GM12878 (cell line): Measurements from ENCODE around the gene SNX10. TPM values are rescaled to one million over a fixed set of nuclear protein-coding genes. Genes with fewer than 3 reads are reported as not detected.

Experiments
- ATAC-seq: fragments of 200-7000 bp; cut with Tn5 transposase; 3 replicates; pipeline ENCODE4 v1.9.1; 2020; ENCODE audit warnings: mild to moderate bottlenecking, moderate library complexity
- BruUV-seq: library from RNA; stranded (reverse); fragments of 400-500 nt; replicated peaks from 2 replicates; lab custom pipeline; 2021; lab: Mats Ljungman, UMichigan
- CTCF ChIA-PET: fragments of 300-600 bp; sonication (Branson Sonifier 250); formaldehyde crosslinking; extraction: SDS; loops from one replicate; lab custom pipeline; 2021; ENCODE audit warnings: inconsistent platforms; lab: Yijun Ruan, JAX
- POLR2A ChIA-PET: fragments of 350-600 bp; formaldehyde crosslinking; extraction: SDS; loops from one replicate; lab custom pipeline; 2021; ENCODE audit warnings: inconsistent platforms; lab: Charles Lee
- RAD21 ChIA-PET: fragments of 300-600 bp; sonication (Branson Sonifier 250); formaldehyde crosslinking; loops from one replicate; lab custom pipeline; 2023; ENCODE audit warnings: antibody characterized with exemption; ENCODE audit not compliant: unreplicated experiment; lab: Charles Lee
- SMC1A ChIA-PET: fragments of 300-600 bp; sonication (Branson Sonifier 250); formaldehyde crosslinking; loops from one replicate; lab custom pipeline; 2023; ENCODE audit not compliant: unreplicated experiment, uncharacterized antibody; lab: Charles Lee
- DNase-seq: peaks from one replicate; pipeline ENCODE4 v3.0.0-alpha.2; 2011; ENCODE audit warnings: low read depth, low spot score
- FAIRE-seq: peaks from 3 replicates; lab custom pipeline; 2011; peaks lifted over from hg19 to GRCh38; lab: Jason Lieb, UNC
- H2AFZ ChIP-seq: 2 replicates; pipeline ENCODE4 v1.6.0; 2011; ENCODE audit warnings: low read depth, low read length, control low read depth; ENCODE audit not compliant: control insufficient read depth
- H3K27ac ChIP-seq: 2 replicates; pipeline ENCODE4 v1.5.1; 2011; ENCODE audit warnings: control low read depth; ENCODE audit not compliant: control insufficient read depth, insufficient read depth
- H3K27me3 ChIP-seq, 2 experiments: replicated peaks in 1 of 2; 2 replicates each; pipeline versions ENCODE4 v1.6.0 to v1.6.1; 2011; ENCODE audit warnings: low read length in 1 of 2; ENCODE audit not compliant: control insufficient read depth in 2 of 2, insufficient read depth in 2 of 2
- H3K36me3 ChIP-seq, 2 experiments: 2 replicates each; pipeline ENCODE4 v1.5.1; 2011; ENCODE audit warnings: low read length in 1 of 2; ENCODE audit not compliant: control insufficient read depth in 2 of 2, insufficient read depth in 2 of 2
- H3K4me1 ChIP-seq: 2 replicates; pipeline ENCODE4 v1.6.1; 2011; ENCODE audit warnings: mild to moderate bottlenecking, low read length, moderate library complexity, mixed read lengths; ENCODE audit not compliant: control insufficient read depth, insufficient read depth
- H3K4me2 ChIP-seq: 2 replicates; pipeline ENCODE4 v1.6.0; 2011; ENCODE audit warnings: control low read depth; ENCODE audit not compliant: control insufficient read depth, insufficient read depth
- H3K4me3 ChIP-seq: fragments of 200-600 bp; sonication (generic); 2 replicates; pipeline ENCODE4 v1.5.1; 2016
- H3K79me2 ChIP-seq: 2 replicates; pipeline ENCODE4 v1.6.0; 2011; ENCODE audit warnings: low read length; ENCODE audit not compliant: control insufficient read depth, insufficient read depth
- H3K9ac ChIP-seq: 2 replicates; pipeline ENCODE4 v1.8.0; 2011; ENCODE audit warnings: low read length, control low read depth, mixed read lengths; ENCODE audit not compliant: control insufficient read depth, insufficient read depth
- H3K9me3 ChIP-seq: replicated peaks from 3 replicates; pipeline ENCODE4 v1.5.1; 2011; ENCODE audit warnings: mild to moderate bottlenecking, low read length; ENCODE audit not compliant: control insufficient read depth, insufficient read depth
- H4K20me1 ChIP-seq: 2 replicates; pipeline ENCODE4 v1.6.0; 2011; ENCODE audit not compliant: control insufficient read depth, insufficient read depth
- FOXM1 ChIP-seq: IDR thresholded peaks from 2 replicates; pipeline ENCODE4 v1.6.1; 2012; ENCODE audit warnings: low read depth, mild to moderate bottlenecking, inconsistent platforms, low read length, moderate library complexity
- JUNB ChIP-seq: IDR thresholded peaks from 2 replicates; pipeline ENCODE4 v1.6.1; 2016; ENCODE audit warnings: antibody characterized with exemption, mild to moderate bottlenecking
- MYB ChIP-seq: fragments of 150-350 bp; IDR thresholded peaks from 2 replicates; pipeline ENCODE4 v1.6.1; 2014; ENCODE audit warnings: mild to moderate bottlenecking, low read depth, low read length, borderline replicate concordance
- POLR2AphosphoS5 ChIP-seq: IDR thresholded peaks from 2 replicates; pipeline ENCODE4 v1.6.1; 2011; ENCODE audit warnings: mild to moderate bottlenecking, low read length, inconsistent platforms
- ZNF622 ChIP-seq: fragments of 450-650 bp; IDR thresholded peaks from 2 replicates; pipeline ENCODE4 v1.6.1; 2017; ENCODE audit warnings: mild to moderate bottlenecking, inconsistent platforms
- WGBS: methylation state at CpG from one replicate; pipeline ENCODE4 v1.1.6; 2016; ENCODE audit warnings: low lambda C conversion rate; ENCODE audit not compliant: insufficient replicate concordance, insufficient coverage; ENCODE audit errors: missing lambda C conversion rate; 5-methylcytosine and 5-hydroxymethylcytosine counted together
- in situ Hi-C: fragments of 300-500 bp; cut with MboI; formaldehyde crosslinking; loops from 9 replicates; pipeline ENCODE4 v1.14.3; 2018; ENCODE audit warnings: mixed read lengths
- intact Hi-C: fragments of 100-400 bp; cut with micrococcal nuclease; formaldehyde crosslinking; loops from one replicate; pipeline ENCODE4 v1.14.2; 2022; ENCODE audit not compliant: unreplicated experiment
- polyA plus RNA-seq, 11 experiments: library from polyadenylated mRNA; depleted of rRNA in 4 of 11; unstranded in 6 of 11; stranded (reverse) in 5 of 11; fragments of >200 nt; fragmentation: Nextera tagmentation in 4 of 11; fragmentation: Illumina TruSeq in 1 of 11; extraction: Ambion mirVana in 4 of 11; extraction: Trizol in 1 of 11; gene quantifications; 1 replicate in 1 of 11; 2 replicates in 10 of 11; pipeline versions ENCODE4 v1.2.1 to v1.2.3, GENCODE V29; 2011 to 2016; ENCODE audit warnings: inconsistent platforms in 2 of 11, missing spikeins in 2 of 11, low read depth in 1 of 11
- total RNA-seq, 4 experiments: library from RNA; depleted of rRNA in 3 of 4; stranded (reverse); fragments of >200 nt in 3 of 4; fragmentation: Illumina TruSeq in 1 of 4; extraction: Trizol in 1 of 4; gene quantifications; 2 replicates each; pipeline versions ENCODE4 v1.2.1 to v1.2.3, GENCODE V29; 2013 to 2021
- TF ChIP-seq, protein P1 (sequence below): fragments of 150-350 bp; IDR thresholded peaks from 2 replicates; pipeline ENCODE4 v1.6.1; 2014; ENCODE audit warnings: mild to moderate bottlenecking, low read depth, low read length
- TF ChIP-seq, protein P2 (sequence below): IDR thresholded peaks from 2 replicates; pipeline ENCODE4 v1.6.1; 2012; ENCODE audit warnings: low read length, inconsistent platforms

SNX10 gene
- total and polyA plus RNA-seq, 10 of the 15 experiments (the other 5 are each of a cell fraction or from before 2014, with no cell fraction given), result 22.0 to 56.2 (median 30.1) TPM

DNA sequence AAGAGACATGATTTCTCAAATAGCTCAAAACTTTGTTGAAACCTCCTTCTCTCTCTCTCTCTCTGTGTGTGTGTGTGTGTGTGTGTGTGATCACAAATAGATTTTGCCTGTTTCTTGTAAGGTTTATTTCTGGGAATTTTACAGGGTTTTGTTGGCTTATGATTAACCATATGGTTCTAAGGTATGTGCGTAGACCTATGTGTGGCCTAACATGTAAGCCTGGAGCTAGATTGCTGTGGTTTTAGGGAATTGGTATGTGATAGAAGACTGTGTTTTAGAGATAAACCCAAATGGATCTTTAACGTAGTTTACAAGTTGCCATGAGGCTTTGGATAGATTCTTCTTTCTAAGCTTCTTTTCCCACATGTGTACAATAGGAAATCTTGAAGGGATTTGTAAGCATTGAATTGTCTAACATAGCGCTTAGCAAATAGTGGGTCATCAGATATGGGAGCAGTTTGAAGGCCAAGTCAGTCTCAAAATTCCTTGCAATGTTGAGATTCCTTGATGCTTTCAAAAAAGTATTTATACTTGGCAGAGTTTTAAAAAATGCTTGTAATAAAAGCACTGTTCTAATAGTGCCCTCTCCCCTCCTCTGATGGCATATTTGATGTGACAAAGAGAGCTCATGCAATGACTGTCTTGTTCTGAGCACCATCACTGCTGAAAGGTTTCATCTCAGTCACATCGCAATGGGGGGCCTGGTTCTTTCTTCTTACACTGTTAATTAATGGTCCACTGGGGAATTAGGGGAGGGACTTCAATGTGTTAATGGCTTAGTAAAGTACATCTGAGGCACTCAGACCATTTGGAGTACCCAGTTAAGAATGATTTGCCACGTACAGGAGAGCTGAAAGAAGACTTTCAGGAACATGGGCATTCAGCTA lies 118.2 kb downstream of the SNX10 start:
- no TSS peak for BruUV-seq
- ATAC-seq, result no peak
- H3K9ac ChIP-seq, result no peak overlapping the region

DNA sequence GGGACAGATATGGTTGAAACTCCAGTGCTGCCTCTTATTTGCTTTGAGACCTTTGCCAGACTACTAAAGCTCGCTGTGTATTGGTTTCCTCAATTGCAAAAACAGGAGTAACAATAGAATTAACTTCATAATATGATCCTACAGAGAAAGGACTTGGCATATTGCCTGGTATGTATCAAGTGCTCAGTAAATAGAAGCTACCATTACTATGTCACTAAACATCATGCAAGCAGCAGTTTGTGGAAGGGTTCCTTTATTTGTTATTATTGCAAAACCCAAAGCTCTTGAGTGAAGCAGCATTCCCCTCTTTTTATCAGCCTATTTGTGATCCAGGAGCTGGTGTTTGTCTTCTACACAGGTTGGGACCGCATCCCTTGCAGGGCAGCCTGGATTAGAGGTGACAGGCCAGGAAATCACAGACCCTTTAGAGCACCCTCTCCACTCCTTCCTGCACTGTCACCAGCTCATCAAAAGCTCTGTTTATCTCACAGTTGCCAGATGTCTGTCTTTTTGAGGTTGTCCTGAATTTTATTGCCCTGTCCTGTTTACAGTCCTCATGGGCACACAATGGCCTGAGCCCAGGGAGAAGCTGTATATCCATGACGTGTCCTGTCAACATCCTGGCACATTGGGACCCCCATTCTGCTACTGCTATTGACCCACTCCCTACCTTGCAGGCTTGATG lies 121.5 kb downstream of the SNX10 start:
- SMC1A ChIA-PET, result interaction anchor here (1.3 kb wide), 1 partner anchor 17 kb away, joined by 4 read pairs; no protein-coding TSS in a partner anchor
- no peak overlapping the region for H3K4me2 ChIP-seq

More for the DNA sequence above, 118.2 kb downstream of the SNX10 start:
- ChIA-PET POLR2A (interaction anchor here (1.6 kb wide), 1 partner anchor 11 kb away, joined by 4 read pairs; no protein-coding TSS in a partner anchor), SMC1A (interaction anchor here (0.6 to 1.8 kb wide), 8 partner anchors 9 to 45 kb away, joined by 3 to 5 read pairs (median 4); no protein-coding TSS in a partner anchor), CTCF (interaction anchor here (0.7 to 2.2 kb wide), 6 partner anchors 11 to 233 kb away, joined by 3 to 10 read pairs (median 4); no protein-coding TSS in a partner anchor), RAD21 (no interaction called here)
- H3K79me2 ChIP-seq, result no peaks in the 10 kb centered on the region
- no peak overlapping the region for H3K4me2 ChIP-seq
- no peak for TF ChIP-seq MYB
- in situ Hi-C loops (no loop called here), intact Hi-C loops (no loop called here)
- no peak for DNase-seq
- WGBS, result 57% methylated on average over 5 of the region's 5 CpGs
- no peak for FAIRE-seq
- no peak overlapping the region for H3K4me3 ChIP-seq
- H3K27ac ChIP-seq, result no peak overlapping the region
- no peak overlapping the region for H2AFZ ChIP-seq
- H4K20me1 ChIP-seq, result no peaks in the 10 kb centered on the region
- H3K36me3 ChIP-seq, result no peaks in the 10 kb centered on the region
- H3K9me3 ChIP-seq, result no peaks in the 10 kb centered on the region
- no peaks in the 10 kb centered on the region for H3K4me1 ChIP-seq
- H3K27me3 ChIP-seq, result peaks cover 2 to 3% of the 10 kb centered on the region in 2 experiments; a peak in 2 of 4 replicates

More for the DNA sequence above, 121.5 kb downstream of the SNX10 start:
- Histone ChIP-seq H2AFZ (no peak overlapping the region), H3K9ac (no peak overlapping the region), H3K4me3 (no peak overlapping the region), H3K36me3 (no peaks in the 10 kb centered on the region), H3K27ac (no peak overlapping the region), H3K4me1 (no peaks in the 10 kb centered on the region), H3K27me3 (peaks cover 2 to 3% of the 10 kb centered on the region in 2 experiments; a peak in 3 of 4 replicates), H3K79me2 (no peaks in the 10 kb centered on the region), H4K20me1 (no peaks in the 10 kb centered on the region), H3K9me3 (no peaks in the 10 kb centered on the region)
- no peak for TF ChIP-seq POLR2AphosphoS5
- no peak for TF ChIP-seq JUNB
- TF ChIP-seq, protein P1, sequence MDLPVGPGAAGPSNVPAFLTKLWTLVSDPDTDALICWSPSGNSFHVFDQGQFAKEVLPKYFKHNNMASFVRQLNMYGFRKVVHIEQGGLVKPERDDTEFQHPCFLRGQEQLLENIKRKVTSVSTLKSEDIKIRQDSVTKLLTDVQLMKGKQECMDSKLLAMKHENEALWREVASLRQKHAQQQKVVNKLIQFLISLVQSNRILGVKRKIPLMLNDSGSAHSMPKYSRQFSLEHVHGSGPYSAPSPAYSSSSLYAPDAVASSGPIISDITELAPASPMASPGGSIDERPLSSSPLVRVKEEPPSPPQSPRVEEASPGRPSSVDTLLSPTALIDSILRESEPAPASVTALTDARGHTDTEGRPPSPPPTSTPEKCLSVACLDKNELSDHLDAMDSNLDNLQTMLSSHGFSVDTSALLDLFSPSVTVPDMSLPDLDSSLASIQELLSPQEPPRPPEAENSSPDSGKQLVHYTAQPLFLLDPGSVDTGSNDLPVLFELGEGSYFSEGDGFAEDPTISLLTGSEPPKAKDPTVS, result no peak
- TF ChIP-seq FOXM1, result no peak
- TF ChIP-seq, protein P2, sequence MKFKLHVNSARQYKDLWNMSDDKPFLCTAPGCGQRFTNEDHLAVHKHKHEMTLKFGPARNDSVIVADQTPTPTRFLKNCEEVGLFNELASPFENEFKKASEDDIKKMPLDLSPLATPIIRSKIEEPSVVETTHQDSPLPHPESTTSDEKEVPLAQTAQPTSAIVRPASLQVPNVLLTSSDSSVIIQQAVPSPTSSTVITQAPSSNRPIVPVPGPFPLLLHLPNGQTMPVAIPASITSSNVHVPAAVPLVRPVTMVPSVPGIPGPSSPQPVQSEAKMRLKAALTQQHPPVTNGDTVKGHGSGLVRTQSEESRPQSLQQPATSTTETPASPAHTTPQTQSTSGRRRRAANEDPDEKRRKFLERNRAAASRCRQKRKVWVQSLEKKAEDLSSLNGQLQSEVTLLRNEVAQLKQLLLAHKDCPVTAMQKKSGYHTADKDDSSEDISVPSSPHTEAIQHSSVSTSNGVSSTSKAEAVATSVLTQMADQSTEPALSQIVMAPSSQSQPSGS, result no peak
- no peak for TF ChIP-seq ZNF622
- CTCF ChIA-PET, result interaction anchor here (0.7 kb wide), 1 partner anchor 12 kb away, joined by 3 read pairs; no protein-coding TSS in a partner anchor
- POLR2A ChIA-PET, result interaction anchor here (1.1 kb wide), 1 partner anchor 11 kb away, joined by 3 read pairs; no protein-coding TSS in a partner anchor
- BruUV-seq, result no TSS peak
- intact Hi-C loops (no loop called here), in situ Hi-C loops (no loop called here)
- no peak for FAIRE-seq
- no peak for DNase-seq
- 2% methylated on average over 3 of the region's 3 CpGs for WGBS
- RAD21 ChIA-PET, result no interaction called here
- no peak for ATAC-seq
